NCI-H2196 treated with DMSO at 0.1 percent for 48 hours (cell line): ENCODE results near the gene TMEM135.
"Not testable (repeated sequence)": the region's sequence is repeated elsewhere in the genome, so short reads cannot be mapped to it uniquely, and the experiment has no call there.

ENCODE experiments used
- DNase-seq: peaks from one replicate; lab custom pipeline; 2025; ENCODE audit not compliant: unreplicated experiment; lab: John Stamatoyannopoulos, UW

Gene TMEM135

DNA sequence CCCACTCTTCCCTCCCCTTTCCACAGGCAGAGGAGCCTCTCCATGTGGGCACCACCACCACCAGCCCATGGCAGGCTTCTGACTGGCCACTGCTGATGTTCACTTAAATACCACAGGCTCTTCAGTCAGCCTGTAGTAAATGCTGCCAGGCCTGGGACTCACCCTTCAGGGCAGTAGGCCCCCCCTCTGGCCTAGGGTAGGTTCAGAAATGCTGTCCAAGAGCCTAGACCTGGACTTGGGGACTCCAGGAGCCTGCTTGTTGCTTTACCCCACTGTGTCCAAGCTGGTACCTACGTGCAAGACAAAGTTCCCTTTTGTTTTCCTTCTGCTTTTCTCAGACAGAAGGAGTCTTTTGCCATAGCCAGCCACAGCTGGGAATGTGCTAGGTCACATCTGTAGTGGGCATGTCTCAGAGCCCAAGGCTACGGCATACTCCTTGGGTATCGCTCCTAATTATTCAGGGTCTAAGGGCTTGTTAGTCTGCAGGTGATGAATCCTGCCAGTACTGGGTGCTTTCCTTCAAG, 38.6 kb downstream of the TMEM135 start:
- DNase-seq = no peak

DNA sequence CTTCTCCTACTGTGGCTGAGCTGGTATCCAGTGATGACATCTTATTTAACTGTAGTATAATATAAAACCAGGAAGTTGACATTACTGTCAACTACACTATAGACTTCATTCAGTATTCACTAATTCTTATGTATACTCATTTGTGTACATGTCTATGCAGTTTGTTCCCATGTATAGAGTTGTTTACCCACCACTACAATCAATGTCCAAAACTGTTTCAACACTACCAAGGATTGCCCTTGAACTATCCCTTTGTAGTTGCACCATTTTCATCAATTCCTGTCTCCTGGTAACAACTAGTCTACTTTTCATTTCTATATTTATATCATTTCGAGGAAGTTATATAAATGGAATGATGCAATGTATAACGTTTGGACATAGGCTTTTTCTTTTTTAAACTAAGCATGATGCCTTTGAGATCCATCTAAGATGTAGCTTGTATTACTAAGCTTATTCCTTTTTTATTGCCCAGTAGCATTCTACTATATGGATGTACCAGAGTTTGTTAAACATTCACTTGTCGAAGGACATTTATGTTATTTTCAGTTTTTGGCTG, 39.2 kb downstream of the TMEM135 start:
- DNase-seq = no peak

DNA sequence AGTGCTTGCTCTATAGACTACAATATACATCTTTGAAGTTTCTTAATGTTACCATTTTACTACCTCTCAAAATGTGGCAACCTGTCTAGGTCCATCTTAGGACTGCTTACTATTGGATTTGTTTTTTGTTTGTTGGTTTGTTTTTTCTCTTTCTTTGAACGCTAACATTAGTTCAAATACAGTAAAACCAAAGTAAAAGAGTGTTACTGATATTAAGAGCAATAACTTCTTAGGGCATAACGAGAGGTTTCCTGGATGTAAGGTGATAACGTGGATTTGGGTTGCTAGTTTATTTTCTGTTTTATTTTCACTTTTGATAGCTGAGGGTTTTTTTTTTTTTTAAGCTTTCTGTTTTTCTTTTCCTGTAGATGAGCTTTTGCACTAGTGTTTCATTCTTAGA, 43.6 kb downstream of the TMEM135 start:
- no peak for DNase-seq

DNA sequence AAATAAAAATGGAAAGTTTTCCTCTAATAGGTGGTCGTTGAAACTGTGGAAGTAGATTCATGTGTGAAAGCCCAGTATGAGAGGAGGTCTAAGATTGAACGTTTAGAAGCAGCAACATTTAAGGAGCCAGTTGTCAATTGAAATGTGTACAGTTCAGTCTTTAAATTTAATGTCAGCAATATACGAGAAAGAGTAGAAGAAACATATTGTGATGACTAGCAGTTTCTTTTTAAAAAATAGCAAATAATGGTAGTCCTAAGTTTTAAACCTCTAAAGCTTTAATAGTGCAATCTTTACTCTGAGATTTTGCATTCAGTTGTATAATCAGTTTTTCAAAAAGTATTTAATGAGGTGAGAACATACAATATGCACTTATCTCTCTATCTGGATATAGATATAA, 44.9 kb downstream of the TMEM135 start:
- no peak for DNase-seq

DNA sequence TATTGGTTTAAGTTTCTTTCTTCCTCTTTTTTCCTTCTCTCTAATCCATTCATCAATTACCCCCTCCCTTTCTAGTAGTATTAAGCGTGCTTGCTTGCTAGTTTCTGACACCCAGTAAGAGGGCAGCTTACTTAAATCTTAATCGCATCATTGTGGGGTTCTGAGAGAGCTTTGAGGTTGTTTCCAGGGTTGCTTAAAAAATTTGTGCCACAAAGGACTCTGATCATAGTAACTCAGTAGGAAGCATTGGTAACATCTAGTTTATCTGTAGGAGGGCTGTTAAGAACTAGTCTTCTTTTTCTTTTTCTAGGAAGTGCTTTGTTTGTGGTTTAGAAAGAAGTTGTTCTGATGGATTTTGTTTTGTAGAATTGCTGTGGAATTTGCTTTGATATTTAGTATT, 45.3 kb downstream of the TMEM135 start:
- no peak for DNase-seq

DNA sequence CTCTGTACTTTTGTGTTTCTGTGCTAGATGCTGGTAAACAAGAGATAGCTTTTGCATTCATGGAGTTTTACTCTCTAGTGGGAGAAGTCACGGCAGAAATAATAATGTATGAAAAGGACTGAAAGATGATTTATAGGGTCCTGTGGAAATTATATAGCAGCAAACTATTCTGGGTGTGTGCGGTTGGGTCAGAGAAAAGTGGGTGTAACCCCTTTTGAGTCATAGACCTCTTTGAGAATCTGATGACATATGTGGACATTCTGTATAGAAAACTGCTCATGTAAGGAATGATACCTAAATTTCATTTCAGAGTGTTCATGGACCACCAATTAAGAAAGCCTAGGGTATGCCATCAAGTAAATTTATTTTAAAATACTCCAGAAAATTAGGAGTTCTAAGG, 54.4 kb downstream of the TMEM135 start:
- no peak for DNase-seq

DNA sequence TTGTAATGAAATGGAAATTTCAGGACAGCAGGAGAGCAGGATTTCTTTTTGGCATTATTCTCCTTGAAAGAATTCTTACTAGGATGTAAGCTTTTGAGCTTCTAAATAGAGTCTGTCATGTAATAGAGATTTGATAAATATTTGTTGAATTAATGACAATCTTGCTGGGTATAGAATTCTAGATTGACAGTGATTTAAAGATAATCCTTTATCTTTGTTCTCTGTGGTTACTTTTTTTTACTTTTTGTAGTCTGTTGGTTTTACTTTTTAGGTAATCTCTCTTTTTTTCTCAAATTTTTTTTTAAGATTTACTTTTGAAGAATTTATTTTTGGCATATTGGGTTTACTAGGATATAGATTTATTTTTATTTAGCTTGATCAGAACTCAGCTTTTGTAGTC, 54.8 kb downstream of the TMEM135 start:
- no peak for DNase-seq

DNA sequence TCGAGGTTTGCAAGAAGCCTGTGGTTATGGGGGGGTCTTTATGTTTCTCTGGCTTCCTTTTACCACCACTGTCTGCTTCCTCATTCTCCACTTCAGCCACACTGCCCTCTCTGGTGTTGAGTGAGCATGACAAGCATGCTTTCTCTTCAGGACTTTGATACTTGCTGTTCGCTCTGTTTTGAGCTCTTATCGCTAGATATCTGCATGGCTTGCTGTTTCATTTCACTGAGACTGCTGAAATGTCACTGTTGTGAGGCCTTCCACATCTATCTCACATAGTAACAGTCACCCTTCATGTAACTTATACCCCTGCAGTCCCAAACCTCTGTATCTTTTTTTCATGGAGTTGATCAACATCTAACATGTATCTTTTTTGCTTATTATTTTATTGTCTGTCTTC, 59.8 kb downstream of the TMEM135 start:
- peak; percentile 3 for DNase-seq

DNA sequence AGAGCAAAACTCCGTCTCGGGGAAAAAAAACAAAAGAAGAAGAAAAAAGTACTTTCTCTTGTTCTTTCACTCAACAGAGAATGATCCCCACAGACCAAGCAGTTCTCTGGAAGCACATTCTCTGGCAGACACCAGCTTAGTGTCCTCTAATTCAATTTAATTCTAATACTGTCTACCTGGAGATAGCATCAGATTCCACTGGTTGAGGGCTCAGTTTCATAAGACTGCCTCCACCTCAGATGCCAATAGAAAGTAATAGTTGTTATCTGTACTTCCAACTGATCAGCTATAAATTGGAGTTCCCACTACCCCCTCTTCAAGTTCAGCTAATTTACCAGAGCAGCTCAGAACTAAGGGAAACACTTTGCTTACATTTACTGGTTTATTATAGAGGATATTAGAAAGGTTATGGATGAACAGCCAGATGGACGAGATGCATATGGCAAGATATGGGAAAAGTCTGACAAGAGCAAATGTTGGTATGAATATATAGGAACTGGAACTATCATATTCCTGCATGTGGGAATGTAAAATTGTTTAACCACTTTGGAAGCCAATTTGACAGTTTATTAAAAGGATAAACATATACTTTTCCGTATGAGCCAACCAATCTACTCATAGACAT, 64.3 kb downstream of the TMEM135 start:
- no peak for DNase-seq

DNA sequence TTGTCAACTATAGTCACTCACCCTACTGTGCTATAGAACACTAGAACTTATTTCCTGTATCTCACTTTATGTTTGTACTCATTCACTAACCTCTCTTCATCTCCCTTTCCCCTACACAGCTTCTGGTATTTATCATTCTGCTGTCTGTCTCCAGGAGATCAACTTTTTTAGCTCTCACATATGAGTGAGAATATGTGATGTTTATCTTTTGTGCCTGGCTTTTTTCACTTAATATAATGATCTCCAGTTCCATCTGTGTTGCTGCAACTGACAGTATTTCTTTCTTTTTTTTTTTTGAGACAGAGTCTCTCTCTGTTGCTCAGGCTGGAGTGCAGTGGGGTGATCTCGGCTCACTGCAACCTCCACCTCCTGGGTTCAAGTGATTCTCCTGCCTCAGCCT, 68.1 kb downstream of the TMEM135 start:
- not testable (repeated sequence) for DNase-seq

DNA sequence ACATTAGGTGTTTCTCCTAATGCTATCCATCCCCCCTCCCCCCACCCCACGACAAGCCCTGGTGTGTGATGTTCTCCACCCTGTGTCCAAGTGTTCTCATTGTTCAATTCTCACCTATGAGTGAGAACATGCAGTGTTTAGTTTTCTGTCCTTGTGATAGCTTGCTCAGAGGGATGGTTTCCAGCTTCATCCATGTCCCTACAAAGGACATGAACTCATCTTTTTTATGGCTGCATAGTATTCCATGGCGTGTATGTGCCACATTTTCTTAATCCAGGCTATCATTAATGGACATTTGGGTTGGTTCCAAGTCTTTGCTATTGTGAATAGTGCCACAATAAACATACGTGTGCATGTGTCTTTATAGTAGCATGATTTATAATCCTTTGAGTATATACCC, 69.6 kb downstream of the TMEM135 start:
- DNase-seq = not testable (repeated sequence)

DNA sequence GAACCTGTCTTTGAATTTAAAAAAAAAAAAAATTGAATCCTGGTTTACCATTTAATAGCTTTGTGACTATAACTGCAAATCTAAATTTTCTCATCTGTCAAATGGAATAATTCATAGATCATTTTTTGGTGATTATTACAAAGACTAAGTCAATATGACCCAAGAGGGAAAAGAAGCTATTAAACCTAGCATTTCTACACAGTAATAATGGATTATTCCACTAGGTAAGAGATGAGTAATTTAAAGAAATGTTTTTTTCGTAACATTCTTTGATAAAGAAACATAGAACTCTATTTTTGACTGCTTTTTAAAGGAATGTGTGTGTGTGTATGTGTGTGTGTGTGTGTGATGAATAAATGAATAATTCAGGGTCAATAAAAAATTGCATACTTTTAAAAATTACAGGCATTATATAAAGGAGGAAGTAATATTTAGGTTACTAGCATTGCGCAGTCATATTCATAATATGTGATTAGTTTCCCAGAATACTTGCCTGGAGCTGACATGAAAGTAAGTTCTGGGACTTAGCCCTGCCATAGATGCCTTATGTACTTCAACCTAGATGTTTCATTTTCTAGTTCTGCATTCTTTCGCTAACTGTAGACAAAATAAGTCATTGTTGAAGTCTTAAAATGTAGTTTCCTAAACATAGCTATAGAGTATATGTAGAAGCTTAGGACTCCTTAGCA, 72.9 kb downstream of the TMEM135 start:
- DNase-seq = no peak

DNA sequence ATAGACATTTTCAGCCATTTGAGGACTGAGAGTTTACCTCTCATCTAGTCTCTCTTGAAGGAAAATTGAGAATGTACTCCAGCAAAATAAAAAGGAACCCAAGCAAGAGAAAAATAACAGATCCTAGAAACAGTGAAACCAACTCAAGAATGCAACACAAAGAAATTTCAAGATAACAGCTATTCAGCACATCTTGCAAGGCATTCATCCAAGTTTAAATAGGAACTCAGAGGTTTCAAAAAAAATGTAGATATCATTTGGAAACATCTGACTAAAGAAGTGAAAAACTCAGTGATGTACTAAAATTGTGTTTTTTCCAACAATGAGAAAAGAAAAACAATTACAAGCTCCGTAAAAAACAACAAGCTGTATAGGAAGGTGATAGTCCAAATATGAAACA, 76.4 kb downstream of the TMEM135 start:
- no peak for DNase-seq

DNA sequence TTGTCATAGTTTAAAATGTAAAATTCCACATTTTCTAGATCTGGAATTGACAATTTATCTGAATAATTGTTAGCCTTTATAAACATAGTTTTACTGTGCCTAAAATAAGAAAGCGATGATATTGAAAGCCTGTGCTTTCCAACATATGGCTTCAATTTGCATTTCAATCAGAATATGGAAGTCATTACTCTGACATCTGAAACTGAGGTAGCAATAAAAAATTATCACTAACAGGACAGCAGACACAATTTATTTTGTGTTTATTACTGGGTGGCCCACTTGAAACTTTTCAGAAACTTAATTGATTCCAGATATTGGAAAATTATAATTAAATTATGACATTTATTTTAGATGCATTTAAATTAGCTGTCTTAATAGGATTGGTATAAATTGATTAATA, 78.5 kb downstream of the TMEM135 start:
- DNase-seq = no peak

DNA sequence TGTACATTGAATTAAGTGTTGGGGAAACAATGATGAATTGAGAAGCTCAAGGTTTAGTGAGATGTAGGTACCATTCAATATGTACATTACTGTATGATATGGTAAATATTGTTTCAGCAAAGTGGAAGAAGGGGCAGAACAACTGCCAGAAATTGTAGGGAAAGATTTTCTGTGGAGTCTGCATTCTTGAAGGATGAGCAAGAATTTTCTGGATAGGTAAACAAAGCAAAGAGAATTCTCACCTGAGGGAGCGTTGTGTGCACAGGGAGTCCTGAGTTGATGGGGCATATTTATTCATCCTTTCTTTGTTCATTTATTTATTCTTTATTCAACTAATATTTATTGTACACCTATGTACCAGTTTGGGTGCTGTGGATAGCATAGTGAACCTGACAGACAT, 83.2 kb downstream of the TMEM135 start:
- no peak for DNase-seq

DNA sequence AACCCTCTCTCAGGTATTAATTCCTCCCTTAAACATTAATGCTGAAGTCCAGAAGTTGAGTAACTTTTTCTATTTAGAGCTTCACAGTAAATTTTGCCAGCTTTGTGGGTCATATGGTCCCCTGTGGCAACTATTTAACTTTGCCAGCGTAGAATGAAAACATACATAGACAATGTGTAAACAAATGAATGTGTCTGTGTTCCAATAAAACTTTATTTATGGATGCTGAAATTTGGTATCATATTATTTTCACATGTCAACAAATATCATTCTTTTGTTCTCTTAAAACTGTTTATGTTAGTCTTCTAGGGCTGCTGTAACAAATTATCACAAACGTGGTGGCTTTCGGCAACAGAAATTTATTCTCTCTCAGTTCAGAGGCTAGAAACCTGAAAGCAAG, 85.1 kb downstream of the TMEM135 start:
- DNase-seq = no peak

DNA sequence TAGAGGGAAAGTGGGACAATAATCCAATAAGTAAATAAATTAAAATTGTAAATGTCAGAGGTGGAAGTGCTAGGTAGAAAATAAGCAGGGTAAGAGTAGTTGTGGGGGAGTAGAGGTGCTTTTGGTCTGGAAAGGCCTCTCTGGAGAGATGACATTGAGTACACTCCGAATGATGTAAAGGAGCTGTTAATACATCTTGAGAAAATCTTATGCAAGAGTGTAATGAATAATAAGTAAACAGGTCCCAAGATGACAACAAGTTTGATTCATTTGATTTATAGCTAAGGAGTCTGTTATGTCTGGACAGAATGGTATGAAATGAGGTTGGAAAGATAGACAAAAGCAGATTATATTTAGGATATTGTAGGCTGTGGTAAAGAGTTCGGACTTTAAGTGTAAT, 87.5 kb downstream of the TMEM135 start:
- no peak for DNase-seq

DNA sequence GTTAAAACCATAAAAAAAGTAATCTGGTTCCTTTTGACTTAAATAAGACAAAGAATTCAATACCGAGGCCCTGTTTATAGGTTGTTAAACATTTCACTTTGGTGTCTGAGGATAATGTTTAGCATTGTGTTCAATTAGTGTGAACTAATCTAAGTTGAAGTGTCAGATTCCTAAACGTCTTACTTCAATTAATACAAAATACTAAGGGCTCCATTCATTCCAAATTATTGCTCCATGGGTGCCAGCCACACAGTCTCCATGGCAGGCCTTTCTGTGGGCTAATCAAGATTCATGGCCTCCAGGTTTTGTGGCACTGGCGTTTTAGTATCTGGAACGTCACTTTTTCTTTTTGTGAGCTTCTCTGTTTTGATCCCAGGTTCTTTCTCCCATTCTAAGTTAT, 89.4 kb downstream of the TMEM135 start:
- no peak for DNase-seq

DNA sequence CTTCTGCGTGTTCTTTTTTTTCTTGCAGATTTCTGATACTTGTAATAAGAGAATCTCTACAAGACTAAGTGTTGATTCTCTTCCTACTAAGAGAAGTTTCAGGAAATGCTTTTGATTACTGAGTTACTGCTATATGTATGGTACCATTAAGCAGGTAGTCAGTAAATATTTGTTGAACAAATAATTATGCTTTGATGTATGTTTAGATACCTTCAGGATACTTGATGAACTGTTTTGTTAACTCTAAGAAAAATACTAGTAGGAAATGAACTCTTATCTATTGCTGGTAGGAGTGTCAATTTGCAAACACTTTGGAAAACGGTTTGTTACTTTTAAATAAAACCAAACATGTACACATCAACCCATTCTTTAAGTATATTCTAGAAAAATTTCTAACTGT, 90.6 kb downstream of the TMEM135 start:
- DNase-seq = no peak

DNA sequence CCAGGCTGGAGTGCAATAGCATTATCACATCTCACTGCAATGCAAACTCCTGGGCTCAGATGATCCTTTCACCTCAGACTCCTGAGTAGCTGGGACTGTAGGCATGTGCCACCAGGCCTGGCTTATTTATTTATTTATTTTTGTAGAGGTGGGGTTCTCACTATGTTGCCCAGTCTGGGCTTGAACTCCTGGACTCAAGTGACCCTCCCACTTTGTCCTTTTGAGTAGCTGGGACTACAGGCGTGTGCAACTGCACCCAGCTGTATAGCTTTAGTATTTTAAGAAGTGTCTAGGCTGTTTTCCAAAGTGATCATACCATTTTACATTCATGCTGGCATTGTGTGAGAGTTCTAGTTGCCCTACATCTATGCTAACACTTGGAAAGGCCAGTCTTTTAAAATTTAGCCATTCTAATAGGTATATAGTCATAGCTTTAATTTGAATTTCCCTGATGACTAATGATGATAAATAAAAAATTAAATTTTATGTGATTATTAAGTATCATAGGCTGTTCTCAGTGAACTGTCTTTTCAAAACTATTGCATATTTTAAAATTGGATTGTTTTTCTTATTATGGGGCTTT, 96.9 kb downstream of the TMEM135 start:
- no peak for DNase-seq

DNA sequence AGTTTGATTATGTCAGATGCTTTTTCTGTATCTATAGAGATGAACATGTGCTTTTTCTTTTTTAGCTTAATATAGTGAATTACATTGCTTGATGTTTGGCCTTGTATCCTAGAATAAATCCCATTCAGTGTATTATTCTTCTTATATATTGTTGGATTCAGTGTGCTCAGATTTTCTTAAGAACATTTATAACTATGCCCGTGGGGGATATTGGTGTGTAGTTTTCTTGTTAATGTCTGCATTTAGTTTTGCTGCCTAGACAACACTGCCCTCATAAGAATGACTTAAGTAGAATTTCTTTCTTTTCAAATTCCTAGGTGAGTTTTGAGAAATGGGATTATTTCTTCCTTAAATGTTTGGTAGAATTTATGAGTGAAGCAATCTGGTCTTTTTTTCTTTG, 98.5 kb downstream of the TMEM135 start:
- DNase-seq = no peak

DNA sequence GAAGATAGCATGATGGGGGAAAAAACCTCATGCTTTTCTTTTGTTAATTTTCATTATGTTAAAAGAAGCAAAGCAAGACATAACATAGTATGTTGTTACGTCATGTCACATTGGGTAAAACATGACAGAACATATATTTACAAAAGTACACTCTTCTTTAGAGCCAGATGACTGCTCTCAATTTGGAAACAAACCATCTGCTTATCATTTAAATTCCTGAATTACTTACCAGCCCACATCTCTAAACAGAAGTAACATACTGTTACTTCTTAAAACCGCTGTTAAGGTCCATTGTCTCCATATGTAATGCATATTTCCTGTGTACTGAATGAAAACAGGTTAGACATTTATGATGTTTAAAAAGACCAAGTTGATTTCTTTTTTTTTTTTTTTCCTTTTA, 100.0 kb downstream of the TMEM135 start:
- DNase-seq = no peak
